SH-SY5Y (cell line): ENCODE measurements around the gene JAG1.

Experiments
- GATA2 ChIP-seq: IDR thresholded peaks from 2 replicates; pipeline ENCODE4 v1.6.1; 2011; ENCODE audit warnings: mild to moderate bottlenecking, low read depth, low read length
- GATA3 ChIP-seq: IDR thresholded peaks from 2 replicates; pipeline ENCODE4 v1.6.1; 2011; ENCODE audit warnings: low read depth, mild to moderate bottlenecking, low read length, moderate library complexity

GRCh38 chr20:10654630-10655029 lies 19.2 kb downstream of the JAG1 start:
- peak; percentile 98 for TF ChIP-seq GATA2
- peak; percentile 87 for TF ChIP-seq GATA3
